Parathyroid adenoma (tissue), 2 donors: Measurements from ENCODE around the gene ENOX1.

Experiments
- H2AFZ ChIP-seq: fragments of 300-600 bp; sonication (generic); one replicate; pipeline ENCODE4 v1.7.0; 2017; ENCODE audit warnings: antibody characterized with exemption, mild to moderate bottlenecking
- H3K27ac ChIP-seq: fragments of 300-600 bp; sonication (generic); one replicate; pipeline ENCODE4 v1.7.0; 2017
- H3K27me3 ChIP-seq: fragments of 300-600 bp; sonication (generic); one replicate; pipeline ENCODE4 v1.7.0; 2017; ENCODE audit warnings: low read length; ENCODE audit not compliant: control insufficient read depth, insufficient read depth
- H3K36me3 ChIP-seq: fragments of 300-600 bp; sonication (generic); one replicate; pipeline ENCODE4 v1.7.0; 2017; ENCODE audit warnings: low read length; ENCODE audit not compliant: control insufficient read depth, insufficient read depth
- H3K4me1 ChIP-seq: fragments of 300-600 bp; sonication (generic); one replicate; pipeline ENCODE4 v1.7.0; 2017; ENCODE audit warnings: control low read depth
- H3K4me2 ChIP-seq: fragments of 300-600 bp; sonication (generic); one replicate; pipeline ENCODE4 v1.7.0; 2017; ENCODE audit warnings: low read length
- H3K4me3 ChIP-seq: fragments of 300-600 bp; sonication (generic); one replicate; pipeline ENCODE4 v1.7.0; 2017; ENCODE audit warnings: low read depth, low read length
- H3K79me2 ChIP-seq: fragments of 300-600 bp; sonication (generic); one replicate; pipeline ENCODE4 v1.7.0; 2017; ENCODE audit warnings: control low read depth
- H3K9ac ChIP-seq: fragments of 300-600 bp; sonication (generic); one replicate; pipeline ENCODE4 v1.7.0; 2017; ENCODE audit warnings: mild to moderate bottlenecking
- H3K9me3 ChIP-seq: fragments of 300-600 bp; sonication (generic); one replicate; pipeline ENCODE4 v1.7.0; 2017; ENCODE audit warnings: low read length; ENCODE audit not compliant: control insufficient read depth
- CTCF ChIP-seq: fragments of 300-600 bp; sonication (generic); IDR thresholded peaks from one replicate; pipeline ENCODE4 v1.7.0; 2017; ENCODE audit warnings: antibody characterized with exemption, mild to moderate bottlenecking
- donor health status: primary hyperparathyroidism.

Gene ENOX1

DNA sequence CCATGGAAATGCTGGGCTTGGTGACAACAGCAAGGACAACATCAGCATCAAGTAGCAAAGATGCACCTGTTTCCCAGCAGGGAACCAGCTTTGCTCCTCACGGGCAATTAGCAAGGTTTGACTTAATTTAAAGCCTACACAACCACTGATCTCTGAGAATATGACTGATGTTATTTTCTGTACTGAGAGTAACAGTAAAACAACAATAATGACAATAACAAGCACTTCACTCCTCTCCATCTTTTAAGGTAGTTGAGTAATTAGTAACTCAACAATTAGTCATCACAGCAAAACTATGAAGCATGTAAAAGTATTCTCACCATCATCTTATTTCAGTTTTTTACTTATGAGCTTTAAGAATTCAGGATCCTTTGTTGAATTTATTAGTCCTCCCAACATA is 37.3 kb downstream of the ENOX1 start:
- Histone ChIP-seq H3K4me2 (no peak overlapping the region), H3K36me3 (no peaks in the 10 kb centered on the region), H3K79me2 (no peaks in the 10 kb centered on the region), H3K9ac (no peak overlapping the region), H3K27me3 (no peaks in the 10 kb centered on the region), H2AFZ (no peak overlapping the region), H3K27ac (no peak overlapping the region), H3K4me3 (no peak overlapping the region), H3K9me3 (no peaks in the 10 kb centered on the region), H3K4me1 (no peaks in the 10 kb centered on the region)
- no peak for TF ChIP-seq CTCF

DNA sequence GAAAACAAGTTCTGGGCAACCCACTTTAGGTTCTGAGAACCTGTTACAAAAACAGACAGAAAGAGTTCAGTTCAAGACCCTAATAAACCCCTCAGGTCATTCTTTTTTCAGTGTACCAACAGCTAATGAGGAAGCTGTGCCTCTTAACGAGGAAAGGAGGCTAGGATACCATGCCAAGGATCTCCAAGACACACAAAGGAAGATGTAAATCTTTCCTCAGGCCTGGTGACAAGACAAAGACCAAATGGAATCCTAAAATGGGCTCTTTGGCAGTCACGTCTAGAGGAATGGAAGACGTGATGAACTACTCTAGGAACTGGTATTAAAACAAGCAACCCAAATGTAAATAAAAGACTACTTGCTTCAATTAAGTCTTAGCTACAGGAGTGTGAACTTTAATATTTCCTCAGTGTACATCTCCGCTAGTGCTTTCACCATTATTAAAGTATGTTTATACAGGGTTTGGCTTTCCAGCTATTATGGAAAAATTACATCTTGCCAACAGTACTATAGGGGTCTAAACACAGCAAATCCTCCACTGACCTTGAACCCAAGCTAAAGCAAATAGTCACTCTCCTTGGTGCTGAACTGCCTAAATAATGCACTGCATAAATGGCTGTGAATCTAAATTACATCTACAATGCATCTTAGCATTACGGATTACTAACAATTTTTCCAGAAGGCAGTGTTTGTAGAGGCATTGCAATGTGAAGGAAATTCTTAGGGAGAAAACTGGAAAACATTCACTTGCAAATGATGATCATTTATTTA is 42.3 kb downstream of the ENOX1 start:
- Histone ChIP-seq H3K36me3 (no peaks in the 10 kb centered on the region), H3K9ac (no peak overlapping the region), H3K27me3 (no peaks in the 10 kb centered on the region), H3K27ac (no peak overlapping the region), H3K4me3 (no peak overlapping the region), H3K9me3 (no peaks in the 10 kb centered on the region), H2AFZ (no peak overlapping the region), H3K4me2 (no peak overlapping the region), H3K79me2 (no peaks in the 10 kb centered on the region), H3K4me1 (no peaks in the 10 kb centered on the region)
- TF ChIP-seq CTCF: no peak

DNA sequence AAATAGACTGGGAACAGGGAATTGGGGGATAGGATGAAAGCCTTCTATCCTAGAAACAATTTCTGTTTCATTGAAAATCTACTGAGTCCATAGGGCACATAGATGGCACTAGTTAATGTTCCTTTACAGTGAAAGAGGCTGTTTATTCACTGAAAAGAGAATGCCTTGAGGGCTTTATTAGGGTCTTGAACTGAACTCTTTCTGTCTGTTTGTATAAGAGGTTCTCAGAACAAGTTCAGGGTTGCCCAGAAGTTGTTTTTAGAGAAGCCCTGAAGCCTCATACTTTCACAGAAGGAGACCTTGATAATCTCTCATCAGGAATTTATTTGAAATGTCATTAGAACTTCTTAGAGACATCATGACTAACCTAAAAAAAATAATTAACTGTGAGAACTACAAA is 43.9 kb downstream of the ENOX1 start:
- Histone ChIP-seq H3K9ac (no peak overlapping the region), H3K27ac (no peak overlapping the region), H3K9me3 (no peaks in the 10 kb centered on the region), H3K4me3 (no peak overlapping the region), H3K79me2 (no peaks in the 10 kb centered on the region), H3K27me3 (no peaks in the 10 kb centered on the region), H2AFZ (no peak overlapping the region), H3K4me1 (no peaks in the 10 kb centered on the region), H3K4me2 (no peak overlapping the region), H3K36me3 (no peaks in the 10 kb centered on the region)
- no peak for TF ChIP-seq CTCF

DNA sequence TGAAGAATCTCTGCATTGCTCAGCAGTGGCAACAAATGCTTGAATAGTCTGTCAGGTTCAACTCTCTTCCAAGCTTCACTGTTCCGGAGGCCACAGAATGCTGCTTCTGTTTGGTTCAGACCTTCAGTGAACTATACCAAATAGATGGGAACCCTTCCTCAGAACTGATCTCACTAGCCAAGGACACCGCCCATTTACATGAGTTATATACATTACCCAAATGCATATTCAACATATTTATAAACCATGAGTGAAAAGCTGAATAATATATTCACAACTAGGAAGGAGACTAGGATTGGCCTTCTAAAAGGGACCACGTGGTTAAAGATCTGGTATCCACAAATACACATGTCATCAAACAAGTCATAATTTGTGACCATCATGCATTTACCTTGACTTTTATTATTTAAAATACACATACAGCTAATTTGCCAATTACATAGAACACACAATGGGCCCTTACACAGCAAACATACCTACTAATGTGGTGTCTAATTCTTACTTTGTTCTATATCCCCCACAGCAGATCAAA is 49.3 kb downstream of the ENOX1 start:
- H3K4me3 ChIP-seq: no peak overlapping the region
- H3K27me3 ChIP-seq: no peaks in the 10 kb centered on the region
- H3K27ac ChIP-seq: no peak overlapping the region
- no peak overlapping the region for H2AFZ ChIP-seq
- H3K4me1 ChIP-seq: no peaks in the 10 kb centered on the region
- H3K36me3 ChIP-seq: no peaks in the 10 kb centered on the region
- H3K79me2 ChIP-seq: no peaks in the 10 kb centered on the region
- H3K9me3 ChIP-seq: no peaks in the 10 kb centered on the region
- no peak overlapping the region for H3K4me2 ChIP-seq
- no peak for TF ChIP-seq CTCF
- H3K9ac ChIP-seq: no peak overlapping the region

- Histone ChIP-seq H3K36me3 (no peaks in the 10 kb centered on the region), H3K4me1 (no peaks in the 10 kb centered on the region), H3K9me3 (no peaks in the 10 kb centered on the region), H3K4me3 (no peak overlapping the region), H3K9ac (no peak overlapping the region), H3K27me3 (no peaks in the 10 kb centered on the region), H3K4me2 (no peak overlapping the region), H3K27ac (no peak overlapping the region), H2AFZ (no peak overlapping the region), H3K79me2 (no peaks in the 10 kb centered on the region)
- no peak for TF ChIP-seq CTCF
These were observed 54.0 kb downstream of the ENOX1 start for GRCh38 chr13:43732726-43733125.
